GOT3 (cell line): ENCODE measurements around the gene DOCK3.

Experiments
- DNase-seq: peaks from one replicate; lab custom pipeline; 2025; ENCODE audit warnings: mixed read lengths; lab: John Stamatoyannopoulos, UW

DOCK3 gene, protein sequence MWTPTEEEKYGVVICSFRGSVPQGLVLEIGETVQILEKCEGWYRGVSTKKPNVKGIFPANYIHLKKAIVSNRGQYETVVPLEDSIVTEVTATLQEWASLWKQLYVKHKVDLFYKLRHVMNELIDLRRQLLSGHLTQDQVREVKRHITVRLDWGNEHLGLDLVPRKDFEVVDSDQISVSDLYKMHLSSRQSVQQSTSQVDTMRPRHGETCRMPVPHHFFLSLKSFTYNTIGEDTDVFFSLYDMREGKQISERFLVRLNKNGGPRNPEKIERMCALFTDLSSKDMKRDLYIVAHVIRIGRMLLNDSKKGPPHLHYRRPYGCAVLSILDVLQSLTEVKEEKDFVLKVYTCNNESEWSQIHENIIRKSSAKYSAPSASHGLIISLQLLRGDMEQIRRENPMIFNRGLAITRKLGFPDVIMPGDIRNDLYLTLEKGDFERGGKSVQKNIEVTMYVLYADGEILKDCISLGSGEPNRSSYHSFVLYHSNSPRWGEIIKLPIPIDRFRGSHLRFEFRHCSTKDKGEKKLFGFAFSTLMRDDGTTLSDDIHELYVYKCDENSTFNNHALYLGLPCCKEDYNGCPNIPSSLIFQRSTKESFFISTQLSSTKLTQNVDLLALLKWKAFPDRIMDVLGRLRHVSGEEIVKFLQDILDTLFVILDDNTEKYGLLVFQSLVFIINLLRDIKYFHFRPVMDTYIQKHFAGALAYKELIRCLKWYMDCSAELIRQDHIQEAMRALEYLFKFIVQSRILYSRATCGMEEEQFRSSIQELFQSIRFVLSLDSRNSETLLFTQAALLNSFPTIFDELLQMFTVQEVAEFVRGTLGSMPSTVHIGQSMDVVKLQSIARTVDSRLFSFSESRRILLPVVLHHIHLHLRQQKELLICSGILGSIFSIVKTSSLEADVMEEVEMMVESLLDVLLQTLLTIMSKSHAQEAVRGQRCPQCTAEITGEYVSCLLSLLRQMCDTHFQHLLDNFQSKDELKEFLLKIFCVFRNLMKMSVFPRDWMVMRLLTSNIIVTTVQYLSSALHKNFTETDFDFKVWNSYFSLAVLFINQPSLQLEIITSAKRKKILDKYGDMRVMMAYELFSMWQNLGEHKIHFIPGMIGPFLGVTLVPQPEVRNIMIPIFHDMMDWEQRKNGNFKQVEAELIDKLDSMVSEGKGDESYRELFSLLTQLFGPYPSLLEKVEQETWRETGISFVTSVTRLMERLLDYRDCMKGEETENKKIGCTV (N-terminal part only)

DNA sequence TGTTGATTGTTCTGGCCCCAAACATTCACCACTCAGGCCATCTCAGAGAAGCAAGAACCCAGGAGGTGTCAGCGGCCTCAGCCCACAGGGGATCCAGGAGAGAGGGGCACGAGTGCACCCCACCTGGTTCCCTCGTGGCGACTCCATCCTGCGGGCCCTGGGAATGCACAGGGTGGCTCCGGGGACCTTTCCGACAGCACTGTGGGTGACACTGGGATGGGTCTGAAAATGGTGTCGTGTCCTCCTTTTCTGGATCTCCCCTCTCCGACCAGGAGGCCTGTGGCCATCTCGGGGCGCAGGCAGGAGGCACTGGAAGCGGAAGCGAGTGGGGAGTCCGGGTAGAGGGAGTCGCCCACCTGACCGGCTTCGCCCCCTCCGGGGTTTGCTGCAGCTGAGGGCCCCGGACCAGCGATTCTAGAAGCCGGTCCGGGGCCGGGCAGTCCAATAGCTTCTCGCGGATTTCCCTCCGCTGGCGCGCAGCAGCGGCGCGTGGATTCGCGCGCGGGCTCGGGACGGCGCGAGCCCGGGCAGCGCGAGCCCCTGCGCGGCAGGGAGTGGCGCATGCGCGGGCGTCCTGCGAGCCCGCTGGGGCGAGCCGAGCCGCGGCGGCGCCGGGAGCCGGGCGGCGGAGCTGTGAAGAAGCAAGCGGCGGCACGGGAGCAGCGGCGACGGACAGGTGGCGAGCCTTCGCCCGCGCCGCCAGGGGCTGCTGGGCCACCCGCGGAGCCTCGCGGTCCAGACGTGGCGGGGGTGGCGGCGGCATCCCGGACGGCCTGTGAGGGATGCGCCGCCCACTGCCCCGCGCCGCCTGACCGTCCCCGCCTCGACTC lies at the start of gene DOCK3:
Gene DOCK3, plus strand, starts transcription at position 579 of the 830 bp plus-strand sequence. CDS start 337 bp downstream, outside the sequence.
- no peak for DNase-seq

DNA sequence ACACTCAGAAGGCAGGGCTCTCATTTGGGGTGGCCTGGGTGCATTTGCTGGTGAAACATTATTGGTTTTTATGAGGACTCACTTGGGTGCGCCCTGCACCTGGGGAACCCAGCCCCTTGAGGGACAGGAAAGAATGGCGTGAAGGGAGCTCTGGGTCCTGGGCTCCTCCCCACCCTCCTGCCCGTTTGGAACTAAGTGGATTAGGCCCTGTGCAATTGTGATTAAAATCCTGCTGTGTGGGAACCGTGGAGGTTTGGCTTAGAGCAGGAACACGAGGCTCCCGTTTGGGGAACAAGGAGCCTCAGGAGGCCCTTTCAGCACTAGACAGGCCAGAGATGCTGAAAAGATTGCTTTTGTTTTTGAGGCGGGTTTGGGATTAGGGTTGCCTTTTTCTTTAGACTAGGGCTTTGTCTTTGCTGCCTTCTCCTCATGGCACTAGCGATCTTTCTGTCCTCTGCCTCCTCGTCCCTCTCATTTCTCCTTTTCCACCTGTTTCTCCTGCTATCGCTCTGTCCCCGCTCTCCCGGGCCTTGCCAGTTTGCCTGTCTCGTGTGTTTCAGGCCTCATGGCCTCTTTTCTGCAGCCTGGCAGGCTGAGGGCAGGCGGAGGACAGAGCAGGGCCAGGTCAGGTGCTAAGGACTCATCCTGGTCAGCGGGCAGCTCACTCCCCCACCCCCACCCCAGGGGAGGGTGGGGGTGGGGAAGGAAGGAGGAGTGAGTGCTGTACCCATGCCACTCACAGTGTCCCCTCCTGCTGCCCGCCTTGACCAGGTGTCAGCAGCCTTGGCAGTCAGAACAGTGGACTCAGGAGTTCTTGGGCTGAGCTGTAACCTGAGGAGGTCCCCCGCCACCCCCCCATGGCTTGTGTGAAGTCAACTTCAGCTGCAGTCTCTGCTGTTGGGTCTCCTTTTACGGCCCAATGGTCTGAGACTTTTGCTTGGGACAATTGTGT lies 49.2 kb upstream of the DOCK3 start:
- no peak for DNase-seq

DNA sequence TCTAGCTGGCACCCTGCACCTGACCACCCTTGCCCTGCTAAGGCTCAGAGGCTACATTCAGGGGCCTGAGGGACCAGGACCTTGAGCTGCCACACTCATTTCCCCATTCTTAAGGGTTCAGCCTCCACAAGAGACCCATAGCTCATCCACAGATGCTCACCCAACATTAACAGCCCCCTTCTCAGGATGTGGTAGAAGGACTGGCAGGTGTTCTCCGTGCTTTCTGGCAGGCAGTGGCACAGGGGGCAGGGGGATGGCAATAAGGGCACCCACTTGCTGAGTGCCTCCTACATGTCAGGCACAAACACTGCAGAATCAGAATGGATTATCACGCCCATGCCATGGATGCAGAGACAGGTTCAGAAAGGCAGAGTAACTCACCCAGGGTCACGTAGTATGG lies 48.3 kb upstream of the DOCK3 start:
- no peak for DNase-seq

DNA sequence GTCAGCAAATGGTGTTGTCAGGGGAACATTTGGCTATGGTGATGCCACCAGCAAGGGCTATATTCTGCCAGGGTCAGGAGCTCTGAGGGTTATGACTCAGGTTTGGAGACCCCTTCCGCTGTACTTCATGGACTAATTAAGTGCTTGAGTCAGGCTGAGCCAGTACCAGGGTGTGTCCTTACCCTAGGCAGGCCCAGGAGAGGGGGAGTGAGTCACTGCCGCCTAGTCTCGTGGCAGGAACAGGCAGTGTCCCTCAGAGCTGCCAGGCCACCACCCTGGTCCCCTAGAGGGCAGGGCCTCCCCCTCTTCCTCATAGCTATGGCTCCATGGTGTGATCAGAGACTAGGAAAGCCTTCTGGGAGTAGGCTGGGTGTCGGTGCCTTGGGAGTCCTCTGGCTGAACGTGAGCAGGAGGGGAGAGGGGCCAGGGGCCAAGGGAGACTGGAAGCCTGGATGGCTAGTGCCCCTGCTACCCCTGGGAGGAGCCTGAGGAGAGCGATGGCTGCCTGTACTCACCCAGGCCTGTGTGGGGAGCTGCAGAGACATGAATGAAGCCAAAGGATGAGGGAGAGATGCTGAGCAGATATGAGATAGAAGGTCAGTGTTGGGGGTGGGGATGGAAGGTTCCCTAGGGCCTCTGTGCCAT lies 47.2 kb upstream of the DOCK3 start:
- DNase-seq: no peak

DNA sequence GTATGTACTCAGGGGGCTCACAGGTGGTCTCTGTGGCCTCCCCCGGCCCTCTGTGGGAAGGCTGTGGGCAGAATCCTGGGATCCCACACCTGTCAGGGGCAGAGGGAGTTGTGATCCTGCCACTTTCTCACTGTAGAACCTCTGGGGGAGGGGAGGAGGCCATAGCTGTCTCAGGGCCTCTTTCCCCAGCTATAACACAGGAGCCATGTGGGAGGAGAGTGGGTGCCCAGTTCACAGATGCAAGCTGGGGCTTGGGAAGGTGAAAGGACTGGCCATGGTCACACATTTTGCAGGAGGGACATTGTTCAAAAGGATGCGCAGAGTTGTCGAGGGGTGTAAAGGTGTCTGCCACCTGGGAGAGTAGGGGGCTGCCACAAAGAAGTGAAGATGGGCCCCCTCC lies 46.1 kb upstream of the DOCK3 start:
- DNase-seq: no peak

DNA sequence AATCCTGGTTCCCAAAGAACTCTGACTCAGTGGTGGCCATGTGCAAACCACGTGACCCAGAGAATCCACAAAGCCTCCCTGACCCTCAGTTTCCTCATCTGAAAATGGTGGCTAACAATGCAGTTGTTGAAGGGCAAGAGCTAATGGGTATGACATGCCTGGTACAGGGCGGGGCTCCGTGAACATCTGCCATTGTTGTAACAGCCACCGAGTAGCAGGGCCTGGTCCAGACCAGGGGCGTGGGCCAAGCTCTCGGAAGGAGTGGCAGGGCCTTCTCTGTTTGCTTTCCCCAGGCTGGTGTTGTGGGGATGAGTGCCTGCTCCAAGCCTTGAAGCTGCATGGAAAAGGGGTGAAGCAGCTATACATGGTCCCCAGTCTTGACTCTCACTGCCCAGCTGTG lies 44.3 kb upstream of the DOCK3 start:
- DNase-seq: no peak

DNA sequence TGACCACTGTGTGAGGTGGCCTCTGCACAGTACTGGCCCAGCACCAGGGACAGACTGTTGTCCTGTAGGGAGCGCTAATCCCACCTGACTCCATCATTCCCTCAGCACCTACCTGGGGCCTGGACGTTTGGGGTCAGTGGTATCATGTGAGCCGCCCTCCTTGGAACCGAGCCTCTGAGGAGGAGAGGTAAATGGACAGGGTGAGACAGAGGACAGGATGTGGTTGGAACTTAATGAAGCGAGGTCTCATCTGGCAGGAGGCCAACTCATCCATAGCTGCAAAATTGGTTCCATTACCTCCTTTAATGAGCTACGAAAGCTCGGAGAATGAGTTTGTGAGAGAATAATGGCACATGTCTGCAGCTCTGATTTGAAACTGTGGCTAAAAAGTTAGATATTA lies 43.9 kb upstream of the DOCK3 start:
- DNase-seq: no peak

DNA sequence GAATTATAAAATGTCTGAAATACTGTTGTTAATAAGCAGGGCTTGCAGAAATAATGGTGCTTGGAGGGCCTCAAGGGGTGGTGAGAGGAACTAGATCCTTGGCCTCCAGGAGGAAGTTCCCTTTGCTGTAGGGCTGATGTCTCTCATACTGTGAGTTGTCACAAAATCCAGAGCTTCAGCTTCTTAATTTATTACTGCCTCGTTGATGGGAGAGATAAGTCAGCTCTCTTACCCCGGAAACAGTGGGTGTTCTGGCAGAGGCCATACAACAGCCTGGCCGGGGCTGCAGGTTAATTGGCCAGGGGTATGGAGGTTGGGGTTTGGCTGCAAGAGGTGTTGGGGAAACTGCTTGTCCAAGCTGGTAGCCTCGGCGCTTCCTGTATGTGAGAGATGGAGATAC lies 42.3 kb upstream of the DOCK3 start:
- DNase-seq: no peak

DNA sequence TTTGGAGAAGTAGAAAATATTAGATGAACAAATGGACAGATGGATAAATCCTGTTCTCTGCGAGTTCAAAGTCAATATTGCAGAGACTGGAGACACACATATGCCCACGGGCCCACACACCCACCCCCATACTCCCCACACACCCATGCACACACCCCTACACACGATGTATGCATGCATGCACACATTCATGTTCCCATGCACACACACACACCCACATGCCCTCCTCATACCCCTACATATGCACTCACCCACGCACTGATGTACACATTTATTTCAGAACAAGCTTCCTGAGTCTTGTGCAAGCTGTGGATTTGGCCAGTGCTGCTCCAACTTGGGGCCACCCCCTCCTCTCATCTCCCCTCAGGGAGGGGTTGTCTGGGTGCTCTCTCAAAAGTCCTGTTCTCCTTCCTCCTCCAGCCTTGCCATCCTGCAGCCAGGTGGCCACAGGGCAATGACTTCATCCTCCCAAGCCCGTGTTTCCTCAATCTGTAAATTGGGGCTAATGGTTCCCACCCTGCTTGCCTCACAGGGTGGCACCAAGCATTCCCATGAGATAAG lies 41.4 kb upstream of the DOCK3 start:
- no peak for DNase-seq

DNA sequence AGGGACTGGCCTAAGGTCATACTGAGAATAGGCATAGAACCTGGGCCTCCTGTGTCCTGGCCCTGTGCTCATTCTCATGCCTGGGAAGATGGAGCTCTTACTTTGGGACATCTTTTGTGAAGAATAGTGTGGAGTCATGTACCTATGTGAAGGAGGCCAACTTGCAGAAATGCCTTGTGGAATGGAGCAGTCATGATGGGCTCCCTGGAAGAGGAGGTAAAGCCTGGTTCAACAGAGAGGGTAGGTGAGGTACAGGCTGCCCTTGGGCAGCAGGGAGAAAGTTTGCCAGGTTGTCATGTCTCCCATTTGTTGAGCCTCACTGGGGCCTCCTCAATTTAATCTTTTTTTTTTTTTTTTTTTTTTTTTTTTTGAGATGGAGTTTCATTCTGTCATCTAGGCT lies 39.7 kb upstream of the DOCK3 start:
- no peak for DNase-seq

DNA sequence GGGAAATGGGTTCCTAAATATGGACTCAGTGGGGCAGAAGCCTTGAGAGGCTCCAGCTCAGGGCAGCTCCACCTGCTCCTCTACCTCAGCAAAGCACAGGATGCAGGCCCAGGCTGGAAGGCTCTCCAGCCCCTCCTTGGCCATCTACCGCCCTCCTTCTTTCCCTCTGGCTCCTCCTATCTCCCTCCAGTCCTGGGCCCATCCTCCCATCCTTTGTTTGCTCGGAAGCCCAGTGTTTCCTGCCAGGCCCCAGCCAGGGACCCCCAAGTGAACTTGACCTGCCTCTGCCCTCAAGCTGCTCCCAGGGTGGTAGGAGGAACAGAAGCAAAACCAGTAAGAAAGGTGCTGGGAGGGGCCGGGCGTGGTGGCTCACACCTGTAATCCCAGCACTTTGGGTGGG lies 37.7 kb upstream of the DOCK3 start:
- no peak for DNase-seq

DNA sequence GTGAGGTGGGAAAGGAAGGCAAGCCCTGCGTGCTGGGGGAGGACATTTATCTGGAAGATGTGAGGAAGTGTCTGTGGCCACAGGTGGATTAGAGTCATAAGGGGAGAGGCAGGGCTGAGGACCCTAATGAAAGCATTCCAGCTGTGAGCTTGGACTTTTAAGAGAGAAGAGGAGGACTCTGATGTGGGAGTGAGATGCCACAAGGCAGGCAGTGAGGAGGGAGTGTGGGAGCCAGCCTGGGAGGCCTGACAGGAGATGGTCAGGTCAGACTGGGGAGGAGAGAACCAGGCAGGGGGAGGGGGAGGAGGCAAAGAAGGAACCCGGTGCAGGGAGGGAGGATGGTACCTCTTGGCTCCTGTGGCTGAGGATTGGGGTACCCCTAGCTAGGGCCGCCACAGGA lies 36.8 kb upstream of the DOCK3 start:
- DNase-seq: no peak

DNA sequence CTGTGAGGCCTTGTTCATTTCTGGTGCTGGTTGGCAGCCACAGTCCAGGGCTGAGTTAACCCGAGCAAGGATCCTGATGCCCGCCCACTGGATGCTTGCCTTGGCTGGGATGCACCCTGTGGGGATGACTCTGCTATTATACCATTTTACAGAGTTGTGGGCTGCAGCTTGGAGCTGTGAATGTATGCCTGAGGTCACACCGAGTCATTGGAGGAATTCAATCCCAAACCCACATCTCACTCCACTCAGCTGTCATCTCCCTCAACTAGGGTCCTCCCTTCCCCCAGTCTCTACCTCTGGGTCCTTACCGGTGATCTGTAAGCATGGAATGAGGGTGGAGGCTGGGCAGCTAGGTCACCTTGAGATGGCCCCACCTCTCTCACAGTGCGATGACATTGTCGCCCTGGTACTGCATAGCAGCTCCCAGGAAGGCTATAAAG lies 35.7 kb upstream of the DOCK3 start:
- DNase-seq: no peak

DNA sequence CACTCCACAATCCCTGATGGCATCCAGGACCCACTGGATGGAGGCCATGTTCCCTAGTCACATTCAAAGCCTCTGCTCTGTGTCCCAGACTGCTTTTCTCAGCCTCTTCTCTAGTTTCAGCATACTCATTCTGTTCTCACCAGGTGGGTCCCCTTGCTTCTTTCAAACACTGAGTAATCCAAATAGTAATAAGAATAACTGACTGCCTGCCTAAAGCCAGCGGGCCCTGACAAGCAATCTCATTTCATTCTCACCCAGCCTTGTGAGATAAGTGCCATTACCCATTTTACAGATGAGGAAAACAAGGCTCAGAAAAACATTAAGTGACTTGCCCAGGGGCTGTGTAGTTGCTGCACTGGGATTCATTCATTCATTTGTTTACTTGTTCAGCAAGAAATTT lies 32.3 kb upstream of the DOCK3 start:
- no peak for DNase-seq

DNA sequence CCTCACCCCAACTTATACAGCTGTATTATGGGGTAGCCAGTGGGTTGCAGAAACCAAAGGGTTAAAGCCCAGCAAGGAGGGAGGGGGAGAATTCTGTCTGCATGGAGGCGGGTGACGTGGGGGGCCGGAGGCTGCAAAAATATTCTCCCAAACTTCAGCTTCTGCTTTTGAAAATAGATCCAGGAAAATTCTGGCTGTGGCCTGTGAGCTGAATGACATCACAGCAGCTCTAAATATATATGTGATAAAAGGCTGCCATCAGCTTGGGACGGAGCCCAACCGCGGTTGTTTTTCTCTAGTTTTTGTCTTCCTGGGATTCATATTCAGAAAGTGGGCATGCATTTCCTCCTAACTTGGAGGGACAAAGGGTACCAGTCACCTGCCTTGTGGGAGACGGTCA lies 30.2 kb upstream of the DOCK3 start:
- no peak for DNase-seq

DNA sequence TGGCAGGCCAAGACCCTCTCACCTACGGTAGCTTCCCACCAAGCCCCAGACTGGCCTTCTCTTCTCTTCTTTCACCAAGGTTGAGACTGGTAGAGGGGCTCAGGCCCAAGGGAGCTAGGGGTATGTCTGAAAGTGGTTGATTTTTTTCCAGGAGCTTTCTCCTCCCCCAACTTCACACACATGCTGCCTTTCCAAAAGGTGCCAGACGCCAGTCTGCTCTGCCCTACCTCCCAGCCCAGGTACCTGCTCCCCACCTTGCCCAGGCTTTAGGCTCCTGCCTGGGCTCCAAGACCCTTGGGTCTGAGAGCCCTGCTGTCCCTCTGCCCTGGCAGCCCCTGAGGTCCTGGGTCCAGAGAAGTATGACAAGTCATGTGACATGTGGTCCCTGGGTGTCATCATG lies 29.3 kb upstream of the DOCK3 start:
- no peak for DNase-seq

DNA sequence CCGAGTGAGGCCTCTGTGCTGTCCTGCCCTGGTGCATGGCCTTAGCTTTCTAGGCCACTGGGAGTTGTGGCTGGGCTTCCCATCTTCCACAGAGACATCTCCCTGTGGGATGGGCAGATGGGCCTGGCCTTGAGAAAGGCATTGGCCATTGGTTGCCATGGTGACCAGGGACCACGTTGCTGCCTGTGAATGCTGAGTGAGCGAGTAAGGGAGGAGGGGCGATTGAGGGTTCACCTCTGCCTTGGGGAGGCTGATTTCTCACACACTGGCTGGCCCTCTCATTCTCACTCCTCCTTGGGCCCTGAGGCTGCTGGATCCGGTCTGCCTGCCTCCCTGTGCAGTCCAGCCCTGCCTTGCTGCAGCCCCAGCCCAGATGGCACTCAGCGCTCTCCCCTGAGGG lies 26.4 kb upstream of the DOCK3 start:
- DNase-seq: no peak

DNA sequence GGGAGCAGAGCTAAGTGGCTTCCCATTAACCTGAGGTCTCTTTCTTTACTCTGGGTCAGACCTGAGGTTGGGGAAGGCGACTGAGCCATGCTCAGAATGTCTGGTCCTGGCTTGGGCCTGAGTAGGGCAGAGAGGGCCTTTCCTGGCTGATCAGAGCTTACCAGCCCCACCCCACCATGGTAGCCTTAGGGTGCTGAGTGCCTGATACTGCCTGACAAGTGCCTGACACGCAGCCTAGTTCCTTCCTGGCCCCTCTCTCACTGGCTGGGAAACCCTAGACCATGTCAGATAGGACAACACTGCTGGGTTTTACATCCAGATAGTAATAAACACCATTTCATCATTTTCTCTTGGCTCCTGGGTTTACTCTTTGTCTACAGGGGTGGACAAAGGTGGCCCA lies 25.8 kb upstream of the DOCK3 start:
- DNase-seq: no peak

DNA sequence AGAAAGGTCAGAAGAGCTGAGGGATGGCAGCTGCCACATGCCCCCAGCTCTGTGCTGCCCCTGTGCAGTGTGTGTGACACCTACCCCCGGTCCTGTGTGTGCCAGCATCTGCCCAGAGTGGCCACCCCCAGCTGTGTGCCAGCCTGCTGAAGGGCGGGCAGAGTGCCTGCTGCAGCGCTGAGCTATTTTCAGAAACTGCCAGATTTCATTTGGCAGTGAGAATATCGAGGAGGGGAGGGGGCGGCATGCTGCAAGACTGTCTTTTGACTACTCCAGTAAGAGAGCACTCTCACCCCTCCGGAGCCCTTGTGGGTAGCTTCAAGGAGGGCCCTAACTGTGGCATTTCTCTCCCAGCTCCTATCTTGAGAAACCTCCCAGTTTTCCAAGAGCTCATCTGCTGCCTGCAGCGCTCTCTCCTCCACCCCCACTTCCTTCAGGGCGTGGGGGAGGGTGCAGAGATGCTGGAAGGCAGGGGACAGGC lies 25.2 kb upstream of the DOCK3 start:
- no peak for DNase-seq
